GM19463 (cell line): ENCODE data around the gene CD4.

Experiments
- ATAC-seq: cut with Tn5 transposase; IDR thresholded peaks from one replicate; pipeline ENCODE4 v1.9.1; 2021; ENCODE audit warnings: mild to moderate bottlenecking, moderate library complexity; ENCODE audit not compliant: unreplicated experiment

CD4 gene

DNA sequence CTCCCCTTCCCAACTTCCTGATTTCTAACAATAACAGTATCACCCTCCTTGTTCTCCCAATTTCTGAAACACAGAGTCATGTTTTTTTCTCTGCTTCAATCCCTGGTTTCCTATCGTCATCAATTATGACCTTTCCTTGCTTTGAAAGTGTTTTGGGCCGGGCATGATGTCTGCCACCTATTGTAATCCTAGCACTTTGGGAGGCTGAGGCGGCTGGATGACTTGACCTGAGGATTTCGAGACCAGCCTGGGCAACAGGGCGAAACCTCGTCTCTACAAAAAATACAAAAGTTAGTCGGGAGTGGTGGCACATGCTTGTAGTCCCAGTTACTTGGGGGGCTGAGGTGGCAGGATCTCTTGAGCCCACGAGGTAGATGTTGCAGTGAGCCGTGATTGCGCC lies 19.7 kb downstream of the CD4 start:
- ATAC-seq = no peak

DNA sequence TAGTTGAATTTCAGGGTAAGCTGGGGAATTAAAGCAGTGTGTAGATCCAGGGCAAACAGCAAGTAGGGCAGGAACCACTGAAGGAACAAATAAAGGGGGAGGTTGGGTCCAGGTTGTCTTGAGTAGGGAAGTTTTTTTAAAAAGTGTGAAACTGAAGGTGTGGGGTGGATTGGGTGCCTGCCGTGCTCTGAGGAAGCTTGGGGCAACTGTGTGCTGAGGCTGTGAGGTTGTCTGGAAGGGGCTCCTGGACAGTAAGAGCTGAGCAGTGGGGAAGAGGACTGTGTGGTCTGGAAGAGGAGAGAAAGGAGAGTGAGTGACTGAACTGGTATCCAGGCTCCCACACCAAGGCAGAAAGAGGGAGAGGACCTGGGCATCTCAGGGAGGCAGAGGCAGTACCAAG lies 21.4 kb downstream of the CD4 start:
- ATAC-seq = no peak

DNA sequence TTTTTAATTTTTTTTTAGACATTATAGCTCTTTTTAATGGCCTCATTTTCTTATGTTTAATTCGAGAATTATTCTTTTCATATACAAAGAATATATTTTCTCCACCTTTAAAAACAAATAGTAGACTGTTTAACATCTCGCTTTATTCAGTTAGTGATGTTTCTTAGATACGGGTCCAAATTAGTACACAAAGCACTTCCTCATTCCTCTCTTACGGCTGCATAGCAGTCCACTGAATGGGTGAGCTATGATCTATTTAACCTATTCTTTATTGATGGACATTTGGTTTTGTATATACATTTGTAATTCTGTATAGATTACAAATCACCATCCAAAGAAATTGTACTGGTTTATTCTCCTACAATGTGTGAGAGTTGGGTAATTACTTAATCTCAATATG lies 24.0 kb downstream of the CD4 start:
- no peak for ATAC-seq

DNA sequence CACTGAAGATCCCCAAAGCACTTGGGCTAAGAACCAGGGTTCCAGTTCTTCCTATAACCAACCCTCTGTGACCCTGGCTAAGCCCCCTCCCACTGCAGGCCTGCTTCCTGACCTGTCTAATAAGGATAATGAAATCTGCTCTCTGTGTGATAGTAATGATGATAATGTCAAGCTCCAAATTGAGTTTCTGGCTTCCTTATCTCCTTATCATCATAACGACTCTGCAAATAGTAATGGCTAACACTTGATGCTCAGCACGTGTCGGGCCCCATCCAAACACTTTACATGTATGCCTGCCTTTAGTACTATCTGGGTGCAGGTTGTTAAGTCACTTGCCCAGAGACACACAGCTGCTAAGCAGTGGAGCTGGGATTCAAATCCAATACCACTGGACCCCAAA lies 27.3 kb downstream of the CD4 start:
- ATAC-seq = no peak

DNA sequence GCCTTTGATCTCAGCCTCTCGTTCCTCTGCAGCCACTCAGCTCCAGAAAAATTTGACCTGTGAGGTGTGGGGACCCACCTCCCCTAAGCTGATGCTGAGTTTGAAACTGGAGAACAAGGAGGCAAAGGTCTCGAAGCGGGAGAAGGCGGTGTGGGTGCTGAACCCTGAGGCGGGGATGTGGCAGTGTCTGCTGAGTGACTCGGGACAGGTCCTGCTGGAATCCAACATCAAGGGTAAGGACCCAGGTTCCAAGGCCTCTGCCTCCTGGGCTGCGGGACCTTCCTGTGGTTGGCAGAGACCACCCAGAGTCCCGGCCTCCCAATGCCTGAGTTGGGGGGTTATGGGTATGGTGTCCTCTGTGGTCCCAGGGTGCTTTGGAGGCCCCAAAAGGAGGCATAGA lies 27.8 kb downstream of the CD4 start:
- ATAC-seq = no peak

DNA sequence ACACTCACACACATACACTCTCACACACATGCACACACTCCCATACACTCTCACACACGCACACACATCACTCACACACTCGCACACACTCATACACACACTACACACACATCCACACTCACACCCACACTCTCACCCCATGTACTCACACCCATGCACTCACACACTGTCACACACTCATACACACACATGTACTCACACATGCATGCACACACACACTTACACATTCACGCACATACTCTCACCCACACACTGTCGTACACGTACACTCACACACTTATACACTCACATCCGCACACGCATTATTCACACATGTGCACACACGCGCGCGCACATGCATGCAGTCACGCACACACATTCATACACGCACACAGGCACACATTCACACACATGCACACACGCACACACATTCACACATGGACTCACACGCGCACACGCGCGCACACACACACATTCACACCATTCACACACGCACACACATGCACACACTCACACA lies 28.4 kb downstream of the CD4 start:
- no peak for ATAC-seq

DNA sequence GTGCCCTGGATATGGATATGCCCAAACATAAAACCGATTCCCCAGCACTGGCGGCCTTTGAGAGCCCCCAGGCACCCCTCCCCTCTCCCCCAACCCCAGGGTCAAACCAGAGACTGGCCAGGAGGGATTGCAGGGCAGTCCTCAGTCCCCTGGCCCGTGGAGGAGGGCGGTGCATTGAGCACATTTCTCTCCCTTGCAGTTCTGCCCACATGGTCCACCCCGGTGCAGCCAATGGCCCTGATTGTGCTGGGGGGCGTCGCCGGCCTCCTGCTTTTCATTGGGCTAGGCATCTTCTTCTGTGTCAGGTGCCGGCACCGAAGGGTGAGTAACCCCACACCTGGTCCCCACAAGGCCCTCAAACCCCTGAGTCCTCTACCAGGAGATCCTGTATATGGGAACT lies 28.9 kb downstream of the CD4 start:
- no peak for ATAC-seq

DNA sequence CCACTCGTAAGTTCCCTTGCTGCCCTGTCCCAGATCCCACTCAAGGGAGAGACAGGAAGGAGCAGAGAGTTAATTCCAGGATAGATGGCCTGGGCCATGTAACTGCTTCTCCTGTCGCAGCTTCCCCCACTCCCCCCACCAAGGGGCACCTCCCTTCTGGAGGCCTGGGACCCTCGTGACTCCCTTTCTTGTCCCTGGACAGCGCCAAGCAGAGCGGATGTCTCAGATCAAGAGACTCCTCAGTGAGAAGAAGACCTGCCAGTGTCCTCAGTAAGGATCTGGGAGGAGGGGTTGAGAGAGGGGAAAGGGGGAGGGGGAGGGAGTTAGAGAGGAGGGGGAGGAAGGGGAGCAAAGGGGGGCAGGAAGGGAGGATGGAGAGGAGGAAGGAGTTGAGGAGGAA lies 29.3 kb downstream of the CD4 start:
- no peak for ATAC-seq

DNA sequence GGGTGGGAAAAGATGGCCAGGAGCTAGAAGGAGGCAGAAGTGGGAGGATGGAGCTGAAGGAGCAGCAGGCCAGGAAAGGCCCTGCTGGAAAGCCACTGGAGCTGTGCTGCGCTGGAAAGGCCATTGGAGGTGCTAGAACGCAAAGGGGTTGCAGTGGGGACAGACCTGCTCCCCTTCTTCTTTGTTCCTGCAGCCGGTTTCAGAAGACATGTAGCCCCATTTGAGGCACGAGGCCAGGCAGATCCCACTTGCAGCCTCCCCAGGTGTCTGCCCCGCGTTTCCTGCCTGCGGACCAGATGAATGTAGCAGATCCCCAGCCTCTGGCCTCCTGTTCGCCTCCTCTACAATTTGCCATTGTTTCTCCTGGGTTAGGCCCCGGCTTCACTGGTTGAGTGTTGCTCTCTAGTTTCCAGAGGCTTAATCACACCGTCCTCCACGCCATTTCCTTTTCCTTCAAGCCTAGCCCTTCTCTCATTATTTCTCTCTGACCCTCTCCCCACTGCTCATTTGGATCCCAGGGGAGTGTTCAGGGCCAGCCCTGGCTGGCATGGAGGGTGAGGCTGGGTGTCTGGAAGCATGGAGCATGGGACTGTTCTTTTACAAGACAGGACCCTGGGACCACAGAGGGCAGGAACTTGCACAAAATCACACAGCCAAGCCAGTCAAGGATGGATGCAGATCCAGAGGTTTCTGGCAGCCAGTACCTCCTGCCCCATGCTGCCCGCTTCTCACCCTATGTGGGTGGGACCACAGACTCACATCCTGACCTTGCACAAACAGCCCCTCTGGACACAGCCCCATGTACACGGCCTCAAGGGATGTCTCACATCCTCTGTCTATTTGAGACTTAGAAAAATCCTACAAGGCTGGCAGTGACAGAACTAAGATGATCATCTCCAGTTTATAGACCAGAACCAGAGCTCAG lies 30.0 kb downstream of the CD4 start:
- no peak for ATAC-seq

DNA sequence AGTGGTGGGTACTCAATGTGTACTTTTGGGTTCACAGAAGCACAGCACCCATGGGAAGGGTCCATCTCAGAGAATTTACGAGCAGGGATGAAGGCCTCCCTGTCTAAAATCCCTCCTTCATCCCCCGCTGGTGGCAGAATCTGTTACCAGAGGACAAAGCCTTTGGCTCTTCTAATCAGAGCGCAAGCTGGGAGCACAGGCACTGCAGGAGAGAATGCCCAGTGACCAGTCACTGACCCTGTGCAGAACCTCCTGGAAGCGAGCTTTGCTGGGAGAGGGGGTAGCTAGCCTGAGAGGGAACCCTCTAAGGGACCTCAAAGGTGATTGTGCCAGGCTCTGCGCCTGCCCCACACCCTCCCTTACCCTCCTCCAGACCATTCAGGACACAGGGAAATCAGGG lies 30.8 kb downstream of the CD4 start:
- ATAC-seq = no peak

DNA sequence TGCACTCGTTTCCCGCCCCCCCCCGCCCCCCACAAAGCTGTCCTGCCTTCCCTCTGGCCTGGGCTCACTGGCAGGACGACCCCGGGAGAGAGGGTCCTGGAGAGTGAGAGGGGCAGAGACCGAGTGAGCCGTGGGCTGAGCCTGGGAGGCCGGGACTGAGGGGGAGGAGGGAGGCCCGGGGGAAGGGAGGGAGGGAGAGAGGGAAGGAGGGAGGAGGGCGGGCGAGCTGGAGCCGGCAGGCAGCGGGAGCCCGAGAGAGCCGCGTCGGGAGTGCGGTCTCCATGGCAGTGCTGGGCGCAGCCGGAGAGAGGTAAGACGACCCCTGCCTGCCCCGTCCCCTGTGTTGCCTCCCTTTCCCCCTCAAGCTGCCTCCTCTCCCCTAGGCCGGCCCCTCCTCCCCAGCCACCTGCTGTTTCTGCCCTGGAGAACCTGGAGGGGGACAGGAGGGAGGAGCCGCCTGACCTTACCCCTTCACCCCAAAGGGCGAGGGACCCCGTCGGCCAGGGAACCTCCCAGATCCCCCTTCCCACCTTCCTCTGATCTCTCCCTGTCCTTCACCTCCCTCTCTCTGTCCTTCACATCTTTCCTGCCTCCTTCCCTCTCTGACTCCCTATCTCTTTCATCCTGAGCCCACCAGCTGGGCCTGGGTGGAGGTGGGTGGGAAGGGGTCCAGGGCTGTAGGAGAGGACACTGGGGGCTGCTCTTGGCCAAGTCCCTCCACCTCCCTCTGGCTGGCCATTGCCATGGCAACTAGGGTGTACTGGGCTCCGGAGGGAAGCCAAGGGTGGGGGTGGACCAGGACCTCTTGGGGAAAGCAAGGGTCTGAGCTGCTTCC lies 32.5 kb downstream of the CD4 start, which contains the start of gene GPR162:
Gene GPR162, plus strand, starts transcription at position 231 of the 835 bp plus-strand sequence. CDS start 2,078 bp downstream, outside the sequence.
- ATAC-seq = no peak

DNA sequence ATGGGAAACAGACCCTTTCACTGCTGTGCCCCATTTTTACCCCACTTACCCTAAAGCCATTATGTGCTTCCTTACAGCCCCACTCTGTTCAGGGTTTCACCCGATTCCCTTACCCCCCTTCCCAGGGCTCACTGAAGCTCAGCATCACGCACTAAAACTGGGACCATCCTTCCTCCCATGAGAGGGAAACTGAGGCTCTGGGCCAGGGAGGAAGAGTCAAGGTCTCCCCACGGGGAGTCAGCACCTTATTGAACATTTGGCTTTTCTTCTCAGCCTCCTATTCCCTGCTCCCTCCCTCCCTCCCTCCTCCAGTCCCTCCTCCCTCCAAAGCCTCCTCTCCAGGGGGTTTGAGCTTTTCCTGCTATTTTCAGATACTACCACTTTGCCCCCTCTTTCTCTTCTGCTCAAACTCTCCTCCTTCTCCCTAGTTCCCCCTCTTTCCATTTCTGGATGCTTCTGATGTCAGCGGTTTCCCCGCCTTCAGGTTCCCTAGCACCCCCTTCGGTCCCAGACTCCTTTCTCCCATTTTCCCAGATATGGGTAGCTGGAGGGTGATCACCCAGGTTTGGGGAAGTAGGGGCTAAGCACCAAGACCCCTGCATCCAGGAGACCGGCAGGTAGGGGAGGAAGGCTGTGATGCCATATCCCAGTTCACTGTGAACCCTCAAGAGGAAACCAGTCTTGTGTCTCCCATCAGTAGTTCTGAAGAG lies 33.3 kb downstream of the CD4 start:
- no peak for ATAC-seq

DNA sequence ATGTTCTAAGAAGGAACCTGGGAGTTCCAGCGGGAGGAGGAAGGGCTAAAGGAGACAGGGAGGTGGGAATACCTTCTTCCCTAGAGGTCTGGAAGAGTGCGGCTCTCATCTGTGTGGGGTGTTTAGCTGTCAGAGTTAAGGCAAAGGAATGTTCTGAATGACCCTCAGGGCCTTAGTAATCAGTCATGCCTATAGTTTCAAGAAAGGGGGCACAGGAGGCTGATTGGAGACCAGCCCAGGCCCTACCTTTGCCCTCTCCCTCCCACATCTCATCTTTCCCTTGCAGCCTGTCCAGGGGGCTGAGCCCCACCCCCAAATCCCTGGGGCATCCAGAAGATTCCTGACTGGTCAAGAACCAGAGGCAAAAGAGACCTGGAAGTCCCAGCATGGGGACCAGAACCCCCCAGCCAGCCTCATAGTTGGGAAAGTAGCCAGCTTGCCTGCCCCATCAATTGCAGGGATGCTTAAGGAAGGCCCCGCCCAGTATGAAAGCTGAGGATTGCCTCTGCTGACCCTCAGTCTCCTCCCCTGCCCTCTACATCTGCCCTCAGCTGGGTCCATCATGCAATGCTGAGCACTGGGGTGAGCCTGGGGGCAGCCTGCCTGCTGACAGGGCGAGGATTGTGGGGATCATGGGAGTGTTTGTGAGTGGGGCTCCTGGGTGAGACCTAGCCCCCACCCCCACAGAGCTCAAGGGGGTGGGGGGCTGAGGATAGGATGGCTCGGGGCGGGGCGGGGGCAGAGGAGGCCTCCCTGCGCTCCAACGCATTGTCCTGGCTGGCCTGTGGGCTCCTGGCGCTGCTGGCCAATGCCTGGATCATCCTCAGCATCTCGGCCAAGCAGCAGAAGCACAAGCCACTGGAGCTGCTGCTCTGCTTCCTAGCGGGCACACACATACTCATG lies 34.1 kb downstream of the CD4 start:
- ATAC-seq = no peak

DNA sequence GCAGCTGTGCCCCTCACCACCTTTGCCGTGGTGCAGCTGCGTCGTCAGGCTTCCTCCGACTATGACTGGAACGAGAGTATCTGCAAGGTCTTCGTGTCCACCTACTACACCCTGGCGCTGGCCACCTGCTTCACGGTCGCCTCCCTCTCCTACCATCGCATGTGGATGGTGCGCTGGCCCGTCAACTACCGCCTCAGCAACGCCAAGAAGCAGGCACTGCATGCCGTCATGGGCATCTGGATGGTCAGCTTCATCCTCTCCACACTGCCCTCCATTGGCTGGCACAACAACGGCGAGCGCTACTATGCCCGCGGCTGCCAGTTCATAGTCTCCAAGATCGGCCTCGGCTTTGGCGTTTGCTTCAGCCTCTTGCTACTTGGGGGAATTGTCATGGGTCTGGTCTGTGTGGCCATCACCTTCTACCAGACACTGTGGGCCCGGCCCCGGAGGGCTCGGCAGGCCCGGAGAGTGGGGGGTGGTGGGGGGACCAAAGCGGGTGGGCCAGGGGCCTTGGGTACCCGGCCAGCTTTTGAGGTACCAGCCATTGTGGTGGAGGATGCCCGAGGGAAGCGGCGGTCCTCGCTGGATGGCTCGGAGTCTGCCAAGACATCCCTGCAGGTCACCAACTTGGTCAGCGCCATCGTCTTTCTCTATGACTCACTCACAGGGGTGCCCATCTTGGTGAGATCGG lies 34.9 kb downstream of the CD4 start:
- ATAC-seq = no peak

DNA sequence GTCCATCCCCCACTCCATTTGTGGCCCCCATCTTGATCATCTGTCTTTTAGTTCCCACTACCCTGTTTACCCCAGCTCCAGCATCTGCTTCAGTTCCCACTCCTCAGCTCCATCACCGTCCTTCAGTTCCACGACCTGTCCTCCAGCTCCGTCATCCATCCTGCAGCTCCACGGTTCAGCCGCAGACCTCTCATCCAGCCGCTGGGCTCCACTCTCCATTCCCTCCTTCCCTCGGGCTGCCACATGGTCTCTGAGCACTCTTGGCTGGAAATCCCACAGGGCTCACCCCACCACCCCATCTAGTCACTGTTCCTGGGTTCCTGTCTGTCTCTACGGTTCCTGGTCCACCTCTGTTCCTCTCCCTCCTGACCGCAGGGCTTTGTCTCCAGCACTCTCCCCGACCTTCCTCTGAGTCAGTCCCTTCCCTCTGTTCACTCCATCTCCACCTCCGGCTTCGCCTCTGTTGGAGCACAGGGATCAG lies 35.6 kb downstream of the CD4 start:
- no peak for ATAC-seq

DNA sequence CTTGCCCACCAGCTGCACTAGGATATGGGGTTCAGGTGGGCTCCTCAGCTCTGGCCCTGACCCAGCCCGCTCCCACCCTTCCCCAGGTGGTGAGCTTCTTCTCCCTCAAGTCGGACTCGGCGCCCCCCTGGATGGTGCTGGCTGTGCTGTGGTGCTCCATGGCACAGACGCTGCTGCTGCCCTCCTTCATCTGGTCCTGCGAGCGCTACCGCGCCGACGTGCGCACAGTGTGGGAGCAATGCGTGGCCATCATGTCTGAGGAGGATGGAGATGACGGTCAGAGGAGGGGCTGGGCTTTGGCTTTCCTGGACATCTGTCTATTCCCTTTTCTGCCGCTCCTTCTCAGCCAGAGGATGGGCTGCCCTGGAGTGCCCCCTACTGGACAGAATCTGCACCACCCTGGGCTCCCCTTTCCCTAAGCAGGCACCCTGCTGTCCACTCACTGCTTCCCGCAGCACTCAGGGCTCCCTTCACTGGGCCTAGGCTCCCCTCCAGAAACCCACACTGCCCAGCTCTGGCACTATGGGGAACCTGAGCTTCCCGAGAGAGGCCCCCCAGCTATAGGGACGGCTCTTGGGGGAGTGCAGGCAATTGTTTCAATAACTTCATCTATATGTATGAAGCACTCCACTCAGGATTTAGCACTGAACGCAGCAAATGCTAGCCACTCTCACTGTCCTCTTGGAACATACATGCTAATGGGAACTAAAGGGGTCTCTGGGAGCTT lies 36.2 kb downstream of the CD4 start:
- ATAC-seq = no peak

DNA sequence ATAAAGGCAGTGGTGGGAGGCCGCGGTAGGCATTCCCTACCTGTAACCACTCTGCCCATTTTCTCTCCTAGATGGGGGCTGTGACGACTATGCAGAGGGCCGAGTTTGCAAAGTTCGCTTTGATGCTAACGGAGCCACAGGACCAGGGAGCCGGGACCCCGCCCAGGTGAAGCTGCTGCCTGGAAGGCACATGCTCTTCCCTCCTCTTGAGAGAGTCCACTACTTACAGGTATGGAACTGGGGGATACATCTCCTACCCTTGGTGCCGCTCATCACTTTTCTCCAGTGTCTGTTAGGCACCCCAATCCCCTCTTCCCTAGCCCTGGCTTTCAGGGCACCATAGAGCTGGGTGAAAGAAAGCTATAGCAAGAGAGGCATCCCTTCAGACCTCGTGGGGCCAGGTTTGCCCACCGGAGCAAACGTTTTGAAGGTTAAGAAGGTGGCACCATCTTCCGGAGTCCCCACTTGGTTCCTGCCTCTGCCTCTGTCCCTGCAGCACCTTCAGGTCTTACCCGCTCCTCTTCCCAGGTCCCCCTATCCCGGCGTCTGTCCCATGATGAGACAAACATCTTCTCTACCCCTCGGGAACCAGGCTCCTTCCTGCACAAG lies 36.9 kb downstream of the CD4 start:
- ATAC-seq = no peak

DNA sequence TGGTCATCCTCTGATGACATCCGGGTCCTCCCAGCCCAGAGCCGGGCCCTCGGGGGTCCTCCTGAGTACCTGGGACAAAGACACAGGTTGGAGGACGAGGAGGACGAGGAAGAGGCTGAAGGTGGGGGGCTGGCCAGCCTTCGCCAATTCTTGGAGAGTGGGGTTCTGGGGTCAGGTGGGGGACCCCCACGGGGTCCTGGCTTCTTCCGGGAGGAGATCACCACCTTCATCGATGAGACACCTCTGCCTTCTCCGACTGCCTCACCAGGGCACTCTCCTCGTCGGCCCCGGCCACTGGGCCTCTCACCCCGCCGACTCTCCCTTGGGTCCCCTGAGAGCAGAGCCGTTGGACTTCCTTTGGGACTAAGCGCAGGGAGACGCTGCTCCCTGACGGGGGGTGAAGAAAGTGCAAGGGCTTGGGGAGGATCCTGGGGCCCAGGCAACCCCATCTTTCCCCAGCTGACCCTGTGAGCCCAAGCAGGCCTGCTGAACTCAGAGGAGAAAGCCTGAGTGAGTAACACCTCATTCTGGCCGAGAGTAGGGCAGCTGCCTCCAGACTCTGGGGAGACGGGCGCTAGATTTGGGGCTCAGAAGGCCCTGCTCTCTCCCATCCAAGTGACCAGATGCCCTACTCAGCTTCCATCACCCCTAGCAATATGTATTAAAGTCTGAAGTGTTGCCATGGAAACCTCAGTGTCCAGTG lies 37.6 kb downstream of the CD4 start:
- ATAC-seq = no peak
